GM12872 (cell line): ENCODE data around the gene PCYT1B.

Experiments
- TF ChIP-seq, protein P1 (sequence below): IDR thresholded peaks from 3 replicates; pipeline ENCODE4 v1.5.1; 2011; ENCODE audit warnings: low read depth, mild to moderate bottlenecking, low read length, moderate library complexity; ENCODE audit not compliant: insufficient read depth

Gene PCYT1B

DNA sequence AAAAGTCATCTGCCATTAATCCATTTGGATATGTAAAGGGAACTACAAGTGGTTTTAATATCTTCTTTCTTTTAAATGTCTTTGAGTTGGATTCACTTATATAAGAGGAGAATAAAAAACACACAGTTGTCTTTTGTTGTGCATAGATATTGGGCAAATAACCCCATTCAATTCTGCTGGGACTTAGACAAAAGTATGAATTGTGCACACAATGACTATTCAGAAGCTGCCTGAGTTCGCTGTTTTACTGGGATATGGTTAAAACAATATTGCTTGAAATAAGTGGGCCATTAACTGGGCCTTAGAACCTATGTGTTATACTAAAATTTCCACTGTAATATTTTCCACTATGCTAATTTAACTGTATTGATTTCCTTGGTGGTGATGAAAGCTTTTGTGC lies 71.7 kb downstream of the PCYT1B start:
- TF ChIP-seq, protein P1, sequence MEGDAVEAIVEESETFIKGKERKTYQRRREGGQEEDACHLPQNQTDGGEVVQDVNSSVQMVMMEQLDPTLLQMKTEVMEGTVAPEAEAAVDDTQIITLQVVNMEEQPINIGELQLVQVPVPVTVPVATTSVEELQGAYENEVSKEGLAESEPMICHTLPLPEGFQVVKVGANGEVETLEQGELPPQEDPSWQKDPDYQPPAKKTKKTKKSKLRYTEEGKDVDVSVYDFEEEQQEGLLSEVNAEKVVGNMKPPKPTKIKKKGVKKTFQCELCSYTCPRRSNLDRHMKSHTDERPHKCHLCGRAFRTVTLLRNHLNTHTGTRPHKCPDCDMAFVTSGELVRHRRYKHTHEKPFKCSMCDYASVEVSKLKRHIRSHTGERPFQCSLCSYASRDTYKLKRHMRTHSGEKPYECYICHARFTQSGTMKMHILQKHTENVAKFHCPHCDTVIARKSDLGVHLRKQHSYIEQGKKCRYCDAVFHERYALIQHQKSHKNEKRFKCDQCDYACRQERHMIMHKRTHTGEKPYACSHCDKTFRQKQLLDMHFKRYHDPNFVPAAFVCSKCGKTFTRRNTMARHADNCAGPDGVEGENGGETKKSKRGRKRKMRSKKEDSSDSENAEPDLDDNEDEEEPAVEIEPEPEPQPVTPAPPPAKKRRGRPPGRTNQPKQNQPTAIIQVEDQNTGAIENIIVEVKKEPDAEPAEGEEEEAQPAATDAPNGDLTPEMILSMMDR = no peak

- TF ChIP-seq, protein P1 = no peak
Observed at GRCh38 chrX:24574743-24575142, 72.4 kb downstream of the PCYT1B start.

DNA sequence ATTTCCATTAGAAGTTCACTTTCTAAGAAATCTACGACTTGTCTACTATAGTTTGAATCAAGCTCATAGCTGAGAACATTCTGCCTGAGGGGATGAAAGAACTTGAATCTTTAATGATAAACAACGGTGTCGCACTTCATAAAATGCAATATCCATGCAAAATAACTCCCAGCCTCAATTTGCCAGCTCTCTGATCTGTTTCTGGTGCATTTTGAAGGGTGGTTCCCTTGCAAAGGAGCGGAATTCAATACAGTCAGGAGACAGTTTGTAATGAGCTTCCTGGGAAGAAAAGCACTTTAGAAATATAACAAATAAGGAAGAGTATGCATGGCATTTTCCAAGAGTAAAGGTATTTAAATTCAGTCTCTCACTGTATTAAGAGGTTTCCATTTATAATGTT lies 80.0 kb downstream of the PCYT1B start:
- TF ChIP-seq, protein P1 = no peak

- TF ChIP-seq, protein P1 = no peak
Observed at GRCh38 chrX:24566240-24566639, 80.9 kb downstream of the PCYT1B start.

- TF ChIP-seq, protein P1 = no peak
Observed at GRCh38 chrX:24563291-24564010, 83.7 kb downstream of the PCYT1B start.

DNA sequence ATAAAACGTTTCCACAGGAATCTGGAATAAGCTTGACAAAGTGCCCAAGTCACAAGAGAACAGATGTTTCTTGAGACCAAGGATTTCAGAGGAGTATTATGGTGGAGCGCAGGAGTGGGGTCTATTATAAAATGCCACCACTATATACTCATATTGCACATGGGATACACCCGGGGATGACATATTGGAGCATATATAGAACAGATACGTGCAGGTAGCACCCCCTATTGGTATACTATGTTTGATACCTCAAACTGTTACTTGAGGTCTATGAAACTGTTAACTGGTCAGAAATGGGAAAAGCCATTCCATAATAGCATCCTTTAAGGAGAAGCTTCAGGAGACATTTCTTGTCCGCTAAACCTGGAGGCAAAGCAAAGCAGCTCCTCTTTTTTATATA lies 86.0 kb downstream of the PCYT1B start:
- TF ChIP-seq, protein P1 = peak; percentile 41

DNA sequence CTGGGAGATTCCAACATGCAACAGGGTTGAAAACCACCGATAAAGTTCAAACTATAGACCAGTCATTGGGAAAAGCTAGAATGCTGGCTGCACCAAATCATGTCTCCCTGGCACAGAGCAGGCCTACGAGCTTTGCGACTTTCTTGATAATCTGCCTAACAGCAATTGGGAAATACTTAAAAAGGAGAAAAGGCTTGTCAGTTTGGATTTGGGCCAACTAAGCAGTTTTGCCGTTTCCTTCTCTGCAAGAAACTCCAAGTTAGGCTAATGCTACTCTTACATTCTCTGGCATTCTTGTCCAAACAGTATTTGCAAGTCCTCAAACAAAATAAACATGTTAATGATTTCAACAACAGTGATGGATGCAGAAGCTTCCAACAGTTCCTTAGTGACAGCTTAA lies 94.1 kb downstream of the PCYT1B start:
- TF ChIP-seq, protein P1 = no peak
